BE2C (cell line): ENCODE data around the gene PPM1L.
"Not testable (repeated sequence)": the region's sequence is repeated elsewhere in the genome, so short reads cannot be mapped to it uniquely, and the experiment has no call there.

Source experiments
- DNase-seq: peaks from one replicate; pipeline ENCODE4 v3.0.0-alpha.2; 2020
- H3K27me3 ChIP-seq: fragments of 250-450 bp; sonication (Bioruptor Pico); 2 replicates; pipeline ENCODE4 v1.5.1; 2020; ENCODE audit warnings: mild to moderate bottlenecking
- H3K36me3 ChIP-seq: fragments of 250-450 bp; sonication (Bioruptor Pico); 2 replicates; pipeline ENCODE4 v1.5.1; 2020; ENCODE audit warnings: mild to moderate bottlenecking
- H3K4me1 ChIP-seq: fragments of 250-450 bp; sonication (Bioruptor Pico); 2 replicates; pipeline ENCODE4 v1.5.1; 2020
- H3K4me3 ChIP-seq: 2 replicates; pipeline ENCODE4 v1.5.1; 2011; ENCODE audit warnings: low read depth, low read length
- H3K9me3 ChIP-seq: fragments of 250-450 bp; sonication (Bioruptor Pico); 2 replicates; pipeline ENCODE4 v1.5.1; 2020
- TF ChIP-seq, protein P1 (sequence below): IDR thresholded peaks from 2 replicates; pipeline ENCODE4 v1.5.1; 2012; ENCODE audit warnings: mild to moderate bottlenecking, low read depth, low read length

PPM1L gene

DNA sequence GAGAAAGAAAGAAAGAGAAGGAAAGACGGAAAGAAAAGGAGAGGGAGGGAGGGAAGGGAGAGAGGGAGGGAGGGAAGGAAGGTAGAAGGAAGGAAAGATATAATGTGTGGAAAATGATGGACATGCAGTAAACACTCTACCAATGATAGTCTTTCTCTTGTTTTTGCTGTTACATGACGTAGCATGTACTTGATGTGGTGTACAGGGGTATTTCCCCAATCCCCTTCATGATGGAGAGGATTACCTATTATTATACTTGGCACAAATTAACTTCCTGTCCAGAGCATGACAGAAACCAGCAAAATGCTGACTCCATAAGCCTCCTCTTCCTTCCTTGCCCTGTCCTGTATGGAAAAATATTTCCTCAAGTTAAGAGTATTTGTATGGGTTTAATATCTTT lies 224.7 kb downstream of the PPM1L start:
- Histone ChIP-seq H3K36me3 (no peaks in the 10 kb centered on the region), H3K27me3 (no peaks in the 10 kb centered on the region), H3K9me3 (no peaks in the 10 kb centered on the region), H3K4me1 (no peaks in the 10 kb centered on the region), H3K4me3 (no peak overlapping the region)
- TF ChIP-seq, protein P1, sequence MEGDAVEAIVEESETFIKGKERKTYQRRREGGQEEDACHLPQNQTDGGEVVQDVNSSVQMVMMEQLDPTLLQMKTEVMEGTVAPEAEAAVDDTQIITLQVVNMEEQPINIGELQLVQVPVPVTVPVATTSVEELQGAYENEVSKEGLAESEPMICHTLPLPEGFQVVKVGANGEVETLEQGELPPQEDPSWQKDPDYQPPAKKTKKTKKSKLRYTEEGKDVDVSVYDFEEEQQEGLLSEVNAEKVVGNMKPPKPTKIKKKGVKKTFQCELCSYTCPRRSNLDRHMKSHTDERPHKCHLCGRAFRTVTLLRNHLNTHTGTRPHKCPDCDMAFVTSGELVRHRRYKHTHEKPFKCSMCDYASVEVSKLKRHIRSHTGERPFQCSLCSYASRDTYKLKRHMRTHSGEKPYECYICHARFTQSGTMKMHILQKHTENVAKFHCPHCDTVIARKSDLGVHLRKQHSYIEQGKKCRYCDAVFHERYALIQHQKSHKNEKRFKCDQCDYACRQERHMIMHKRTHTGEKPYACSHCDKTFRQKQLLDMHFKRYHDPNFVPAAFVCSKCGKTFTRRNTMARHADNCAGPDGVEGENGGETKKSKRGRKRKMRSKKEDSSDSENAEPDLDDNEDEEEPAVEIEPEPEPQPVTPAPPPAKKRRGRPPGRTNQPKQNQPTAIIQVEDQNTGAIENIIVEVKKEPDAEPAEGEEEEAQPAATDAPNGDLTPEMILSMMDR, result no peak
- DNase-seq, result no peak

DNA sequence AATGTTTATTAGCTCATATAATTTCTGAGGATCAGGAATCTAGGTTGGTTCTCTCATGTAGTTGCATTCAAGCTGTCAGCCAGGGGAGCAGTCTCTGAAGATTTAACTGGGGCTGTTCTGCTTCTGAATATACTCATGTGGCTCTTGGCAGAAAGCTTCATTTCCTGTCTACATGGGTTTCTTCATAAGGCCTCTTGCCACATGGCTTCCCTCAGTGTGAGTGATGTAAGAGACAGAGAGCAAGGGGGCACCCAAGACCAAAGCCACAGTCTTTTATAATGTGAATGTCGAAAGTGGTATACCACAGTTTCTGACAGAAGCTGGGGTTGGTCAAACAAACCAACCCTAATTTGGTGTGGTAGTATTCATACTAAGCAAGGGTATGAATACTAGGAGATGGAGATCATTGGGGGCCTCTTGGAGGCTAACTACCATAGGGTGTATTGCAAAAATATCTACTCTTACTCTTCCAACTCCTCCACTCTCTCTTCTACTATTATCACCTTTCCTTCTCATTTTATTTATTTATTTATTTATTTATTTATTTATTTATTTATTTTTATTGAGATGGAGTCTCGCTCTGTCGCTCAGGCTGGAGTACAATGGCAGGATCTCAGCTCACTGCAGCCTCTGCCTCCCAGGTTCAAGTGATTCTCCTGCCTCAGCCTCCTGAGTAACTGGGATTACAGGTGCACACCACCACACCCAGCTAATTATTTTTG lies 225.3 kb downstream of the PPM1L start:
- no peak for DNase-seq
- H3K27me3 ChIP-seq, result no peaks in the 10 kb centered on the region
- TF ChIP-seq, protein P1, result no peak
- H3K4me3 ChIP-seq, result no peak overlapping the region
- peaks cover 5% of the 10 kb centered on the region; the same call in 1 of the 2 replicates for H3K4me1 ChIP-seq
- H3K9me3 ChIP-seq, result no peaks in the 10 kb centered on the region
- no peaks in the 10 kb centered on the region for H3K36me3 ChIP-seq

DNA sequence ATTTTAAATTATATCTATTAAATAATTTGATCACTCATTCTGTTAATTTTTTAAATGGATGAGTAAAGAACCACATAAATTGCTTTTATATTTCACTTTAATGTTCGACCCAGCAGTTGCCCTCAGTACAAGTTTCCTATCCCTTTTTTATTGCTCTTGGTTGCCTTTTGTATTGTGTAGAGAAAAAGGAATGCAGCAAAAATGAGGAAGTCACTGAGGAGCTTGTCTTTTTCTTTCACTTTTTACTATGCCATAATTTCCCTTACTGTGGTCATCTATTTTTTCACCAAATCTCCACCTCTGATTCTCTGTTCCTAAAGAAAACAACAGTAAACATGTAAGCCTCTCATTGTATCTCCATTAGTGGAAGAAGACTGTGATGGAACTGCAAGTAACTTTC lies 226.5 kb downstream of the PPM1L start:
- no peak overlapping the region for H3K4me3 ChIP-seq
- TF ChIP-seq, protein P1, result no peak
- no peaks in the 10 kb centered on the region for H3K36me3 ChIP-seq
- H3K27me3 ChIP-seq, result no peaks in the 10 kb centered on the region
- H3K4me1 ChIP-seq, result peaks cover 11% of the 10 kb centered on the region
- no peak for DNase-seq
- no peaks in the 10 kb centered on the region for H3K9me3 ChIP-seq

DNA sequence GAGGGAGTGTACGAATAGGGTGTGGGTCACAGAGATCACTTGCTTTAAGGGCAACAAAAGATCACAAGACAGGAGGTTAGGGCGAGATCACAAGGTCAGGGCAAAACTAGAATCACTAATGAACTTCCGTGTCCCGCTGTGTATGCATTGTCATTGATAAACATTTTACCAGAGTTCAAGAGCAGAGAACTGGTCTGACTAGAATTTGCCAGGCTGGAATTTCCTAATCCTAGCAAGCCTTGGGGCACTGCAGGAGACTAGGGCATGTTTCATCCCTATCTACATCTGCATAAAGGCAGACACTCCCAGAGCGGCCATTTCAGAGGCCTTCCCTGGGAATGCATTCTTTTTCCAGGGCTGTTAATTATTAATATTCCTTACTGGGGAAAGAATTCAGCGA lies 227.9 kb downstream of the PPM1L start:
- not testable (repeated sequence) for H3K27me3 ChIP-seq, DNase-seq, H3K36me3 ChIP-seq, H3K4me3 ChIP-seq, H3K9me3 ChIP-seq
- peaks cover 11% of the 10 kb centered on the region for H3K4me1 ChIP-seq

DNA sequence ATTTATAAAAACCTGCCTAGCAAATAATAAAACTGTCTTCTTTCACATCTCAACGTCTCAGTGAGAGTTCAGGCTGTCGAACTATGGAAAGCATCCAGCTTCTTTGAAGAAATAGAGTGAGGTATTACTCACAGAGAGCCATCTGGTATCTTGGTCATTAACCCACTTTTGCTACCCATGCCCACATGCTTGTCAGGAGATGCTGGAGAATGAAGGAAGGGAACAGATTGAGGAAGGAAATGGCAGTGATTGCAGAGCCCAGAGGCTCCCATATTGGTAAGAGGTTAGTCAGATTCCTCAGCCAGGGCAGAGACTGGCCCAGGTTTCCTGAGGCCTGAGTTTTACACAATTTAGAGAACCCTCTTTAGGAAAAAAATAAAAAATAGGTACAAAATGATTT lies 230.0 kb downstream of the PPM1L start:
- H3K4me3 ChIP-seq, result no peak overlapping the region
- no peaks in the 10 kb centered on the region for H3K9me3 ChIP-seq
- TF ChIP-seq, protein P1, result no peak
- DNase-seq, result no peak
- H3K27me3 ChIP-seq, result no peaks in the 10 kb centered on the region
- H3K4me1 ChIP-seq, result peaks cover 11% of the 10 kb centered on the region
- H3K36me3 ChIP-seq, result no peaks in the 10 kb centered on the region

DNA sequence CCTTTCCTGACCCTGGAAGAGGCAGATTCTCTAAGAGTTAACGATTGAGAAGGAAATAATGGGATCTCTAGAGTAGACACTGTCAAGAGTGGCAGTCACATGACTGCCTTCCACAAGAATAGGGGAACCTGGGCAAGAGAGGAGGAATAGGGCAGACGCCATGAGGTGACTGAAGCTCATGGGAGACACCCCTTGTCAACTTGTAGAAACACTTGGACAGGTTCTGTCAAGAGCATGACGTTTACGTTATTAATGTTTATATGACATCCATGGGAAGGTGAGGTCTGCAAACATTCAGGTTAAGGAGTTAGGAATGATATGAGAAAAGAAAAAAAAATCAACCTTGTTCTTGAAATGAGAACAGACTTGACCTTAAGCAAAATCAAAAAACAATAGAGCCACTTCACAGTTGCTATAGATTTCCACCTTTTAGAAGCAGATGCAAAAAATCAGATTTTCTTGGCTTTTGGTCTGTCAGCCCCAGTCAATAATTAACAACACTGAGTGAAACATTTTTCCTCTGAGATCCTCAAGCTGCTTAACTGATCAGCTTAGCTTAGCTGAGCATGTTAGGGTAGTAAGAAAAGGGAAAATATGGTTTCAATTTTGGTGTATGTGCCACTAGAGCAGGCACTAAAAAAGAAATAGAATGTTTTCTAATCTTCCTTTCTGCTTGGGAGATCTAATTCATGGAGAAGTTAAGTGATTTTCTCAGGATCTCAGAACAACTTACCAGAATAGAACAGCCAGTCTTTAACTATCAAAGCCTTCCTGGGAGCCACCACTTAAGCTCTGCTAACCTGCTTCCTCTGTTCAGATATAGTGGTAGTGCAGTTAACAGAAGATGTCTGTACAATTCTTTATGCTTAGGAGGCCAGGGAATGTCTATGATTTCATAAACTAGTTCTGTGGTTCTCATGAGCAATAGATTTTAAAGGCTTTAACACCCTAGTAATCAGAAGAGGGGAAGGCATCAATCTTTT lies 232.2 kb downstream of the PPM1L start:
- no peak for DNase-seq
- Histone ChIP-seq H3K4me3 (no peak overlapping the region), H3K4me1 (peaks cover 11% of the 10 kb centered on the region), H3K36me3 (no peaks in the 10 kb centered on the region), H3K27me3 (no peaks in the 10 kb centered on the region), H3K9me3 (no peaks in the 10 kb centered on the region)
- TF ChIP-seq, protein P1, result no peak
